ENCODE measurements around the gene AUTS2.
A peak's percentile ranks its signal among the peaks of the same experiment; 100 is the strongest.

Gene AUTS2

GRCh38 chr7:70015353-70015752 lies 417.1 kb downstream of the AUTS2 start:
- no peak for FAIRE-seq

- no peak for FAIRE-seq
Observed at GRCh38 chr7:70016044-70016770, 417.9 kb downstream of the AUTS2 start.

- FAIRE-seq: no peak
Observed at GRCh38 chr7:70017357-70017756, 419.1 kb downstream of the AUTS2 start.

- FAIRE-seq: no peak
Observed at GRCh38 chr7:70018700-70019099, 420.4 kb downstream of the AUTS2 start.

GRCh38 chr7:70027867-70028266 lies 429.6 kb downstream of the AUTS2 start:
- no peak for FAIRE-seq

GRCh38 chr7:70028620-70029019 lies 430.3 kb downstream of the AUTS2 start:
- FAIRE-seq: no peak

GRCh38 chr7:70029993-70030392 lies 431.7 kb downstream of the AUTS2 start:
- no peak for FAIRE-seq

GRCh38 chr7:70030745-70031144 lies 432.5 kb downstream of the AUTS2 start:
- no peak for FAIRE-seq

GRCh38 chr7:70031245-70031644 lies 433.0 kb downstream of the AUTS2 start:
- FAIRE-seq: no peak

- no peak for FAIRE-seq
Observed at GRCh38 chr7:70032649-70033048, 434.4 kb downstream of the AUTS2 start.

GRCh38 chr7:70033226-70033625 lies 435.0 kb downstream of the AUTS2 start:
- no peak for FAIRE-seq

GRCh38 chr7:70034999-70035398 lies 436.7 kb downstream of the AUTS2 start:
- FAIRE-seq: no peak

- no peak for FAIRE-seq
Observed at GRCh38 chr7:70035519-70035918, 437.2 kb downstream of the AUTS2 start.

GRCh38 chr7:70035955-70036354 lies 437.7 kb downstream of the AUTS2 start:
- FAIRE-seq: no peak

- no peak for FAIRE-seq
Observed at GRCh38 chr7:70036695-70037094, 438.4 kb downstream of the AUTS2 start.

- no peak for FAIRE-seq
Observed at GRCh38 chr7:70037171-70037933, 439.1 kb downstream of the AUTS2 start.

- no peak for FAIRE-seq
Observed at GRCh38 chr7:70040051-70040450, 441.8 kb downstream of the AUTS2 start.

- peak; percentile 91 for FAIRE-seq
Observed at GRCh38 chr7:70040970-70041766, 442.9 kb downstream of the AUTS2 start.

GRCh38 chr7:70042533-70042932 lies 444.3 kb downstream of the AUTS2 start:
- peak; percentile 11 for FAIRE-seq

- FAIRE-seq: no peak
Observed at GRCh38 chr7:70043015-70043538, 444.8 kb downstream of the AUTS2 start.

GRCh38 chr7:70044064-70044463 lies 445.8 kb downstream of the AUTS2 start:
- no peak for FAIRE-seq

GRCh38 chr7:70044525-70044924 lies 446.2 kb downstream of the AUTS2 start:
- no peak for FAIRE-seq

GRCh38 chr7:70044981-70045380 lies 446.7 kb downstream of the AUTS2 start:
- FAIRE-seq: no peak

Data from A204.1 (cell line).